ENCODE results near the gene KCNJ5. TPM values are rescaled to one million over a fixed set of nuclear protein-coding genes. Genes with fewer than 3 reads are reported as not detected.
A peak's percentile ranks its signal among the peaks of the same experiment; 100 is the strongest.

KCNJ5 gene
- not detected for total RNA-seq

DNA sequence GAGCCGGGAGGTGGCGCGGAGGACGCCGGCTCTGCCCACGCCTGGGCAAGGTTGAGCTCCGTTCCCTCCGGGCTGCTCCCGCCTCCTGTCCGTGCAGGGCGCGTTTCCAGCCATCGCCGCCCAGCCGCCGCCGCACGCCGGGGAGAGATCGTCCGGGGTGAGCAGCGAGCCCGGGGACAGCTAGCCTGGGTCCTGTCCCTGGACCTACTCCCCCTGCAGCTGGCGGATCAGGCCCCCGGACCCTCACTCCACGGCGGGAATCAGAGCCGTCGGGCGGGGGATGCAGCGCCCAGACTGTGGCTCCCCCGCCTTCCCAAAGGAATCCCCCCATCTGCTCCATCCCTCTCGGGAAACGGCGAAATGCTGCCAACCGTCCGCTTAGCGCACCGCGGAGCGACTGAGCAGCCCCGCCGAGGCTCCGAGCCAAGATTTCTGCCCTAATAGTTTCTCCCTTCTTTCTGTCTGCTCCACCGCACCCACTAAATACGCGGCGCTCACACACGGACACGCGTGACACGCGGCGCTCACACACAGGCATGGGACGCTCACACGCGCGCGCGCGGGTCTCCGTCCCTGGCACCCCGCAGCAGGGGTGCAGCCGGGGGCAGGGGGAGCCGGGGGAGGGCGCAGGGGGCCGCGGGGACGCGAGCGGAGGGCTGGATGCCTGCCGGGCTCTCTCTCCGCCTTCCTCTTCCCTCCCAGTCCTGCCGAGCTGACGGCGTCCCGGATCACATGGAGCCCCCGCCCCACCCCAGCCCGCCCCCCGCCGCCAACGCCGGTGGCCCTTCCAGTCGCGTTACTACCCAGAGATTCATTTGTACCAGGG is at the start of gene KCNJ5:
Gene KCNJ5 (plus strand): TSS at position 814 of the 826 bp plus-strand sequence. CDS start 19,918 bp downstream, outside the sequence.
- H3K36me3 Mint-ChIP-seq (ENCODE audit: low read depth), result no peaks in the 10 kb centered on the region
- ChIA-PET CTCF (interaction anchor here (7.7 kb wide), 1 partner anchor 66 kb away, joined by 164 read pairs; no protein-coding TSS in a partner anchor), POLR2A (no interaction called here)
- no peak for DNase-seq
- peaks cover 66% of the 10 kb centered on the region for H3K27me3 Mint-ChIP-seq
- H3K4me3 Mint-ChIP-seq, result peak within 1 kb of the TSS; percentile 36
- H3K4me1 Mint-ChIP-seq, result peaks cover 17% of the 10 kb centered on the region
- H3K9me3 Mint-ChIP-seq, result no peaks in the 10 kb centered on the region
- no peak within 1 kb of the TSS for H3K27ac Mint-ChIP-seq

DNA sequence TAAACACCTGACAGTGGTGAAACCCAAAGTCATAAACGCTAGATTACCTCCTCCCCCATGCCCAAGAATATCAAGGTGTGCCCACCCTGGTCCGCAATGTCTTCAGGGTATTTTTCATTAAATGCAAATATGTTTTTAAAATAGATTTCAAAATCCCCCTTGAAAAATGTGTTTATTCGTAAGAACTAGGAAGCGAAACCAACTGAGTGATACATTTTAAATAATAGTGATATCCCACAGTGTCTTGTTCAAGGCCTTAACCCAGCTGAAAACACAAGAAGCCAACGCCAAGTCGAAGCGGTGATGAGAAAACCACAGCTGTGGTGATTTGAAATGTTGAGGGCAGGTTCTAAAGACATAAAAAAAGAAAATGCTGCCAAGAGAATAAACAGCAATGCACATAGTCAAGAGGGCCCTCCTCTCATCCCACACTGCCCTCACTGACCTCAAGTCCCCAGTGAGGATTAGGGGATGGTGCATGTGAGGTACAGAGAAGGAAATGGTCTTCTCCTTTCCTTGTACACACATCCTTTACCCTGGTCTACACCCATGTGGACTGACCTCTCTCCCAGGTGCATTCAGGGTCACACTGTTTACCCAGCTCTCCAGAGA is 49.6 kb upstream of the KCNJ5 start:
- POLR2A ChIA-PET, result no interaction called here

DNA sequence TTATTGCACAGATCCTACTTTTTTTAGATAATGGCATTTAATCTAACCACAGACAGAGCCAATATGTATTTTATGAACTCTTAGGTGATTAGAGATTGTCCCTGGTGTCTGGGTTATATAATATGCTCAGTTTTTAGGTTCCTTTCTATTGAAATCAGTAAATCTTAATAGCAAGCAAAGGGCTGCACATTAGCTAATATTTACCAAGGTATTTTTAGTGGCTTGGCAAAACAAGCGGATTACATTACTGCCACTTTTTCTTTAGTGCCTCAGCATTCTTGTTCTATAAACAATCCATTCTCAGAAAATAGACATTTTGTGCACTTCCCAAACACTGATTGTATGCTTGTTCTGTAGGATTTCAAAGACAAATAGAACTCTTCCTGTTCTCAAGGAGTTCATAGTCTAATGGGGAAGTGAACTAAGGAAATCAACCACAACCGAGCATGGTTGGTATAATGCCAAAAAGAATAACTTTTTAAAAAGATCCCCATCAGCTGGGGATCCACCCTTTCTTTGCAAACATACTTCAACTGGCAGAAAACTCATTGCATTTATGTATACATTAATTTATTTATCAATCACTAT is 47.9 kb upstream of the KCNJ5 start:
- H3K36me3 Mint-ChIP-seq (ENCODE audit: low read depth), result peaks cover 9% of the 10 kb centered on the region
- no peaks in the 10 kb centered on the region for H3K27me3 Mint-ChIP-seq
- H3K4me1 Mint-ChIP-seq, result peaks cover 46% of the 10 kb centered on the region
- POLR2A ChIA-PET, result interaction anchor here (0.6 to 2.8 kb wide), 2 partner anchors 12 to 406 kb away, joined by 3 to 8 read pairs; no protein-coding TSS in a partner anchor
- DNase-seq, result no peak
- H3K27ac Mint-ChIP-seq, result no peak overlapping the region
- H3K9me3 Mint-ChIP-seq, result no peaks in the 10 kb centered on the region
- CTCF ChIA-PET, result interaction anchor here (2.6 kb wide), 1 partner anchor 671 kb away, joined by 10 read pairs; no protein-coding TSS in a partner anchor
- H3K4me3 Mint-ChIP-seq, result no peak overlapping the region

More for the DNA sequence above, 49.6 kb upstream of the KCNJ5 start:
- no peak overlapping the region for H3K27ac Mint-ChIP-seq
- no peaks in the 10 kb centered on the region for H3K9me3 Mint-ChIP-seq
- H3K4me3 Mint-ChIP-seq, result no peak overlapping the region
- no peak for DNase-seq
- peaks cover 5% of the 10 kb centered on the region for H3K36me3 Mint-ChIP-seq (ENCODE audit: low read depth)
- CTCF ChIA-PET, result interaction anchor here (0.7 kb wide), 1 partner anchor 10 kb away, joined by 4 read pairs; no protein-coding TSS in a partner anchor
- no peaks in the 10 kb centered on the region for H3K27me3 Mint-ChIP-seq
- peaks cover 58% of the 10 kb centered on the region for H3K4me1 Mint-ChIP-seq

DNA sequence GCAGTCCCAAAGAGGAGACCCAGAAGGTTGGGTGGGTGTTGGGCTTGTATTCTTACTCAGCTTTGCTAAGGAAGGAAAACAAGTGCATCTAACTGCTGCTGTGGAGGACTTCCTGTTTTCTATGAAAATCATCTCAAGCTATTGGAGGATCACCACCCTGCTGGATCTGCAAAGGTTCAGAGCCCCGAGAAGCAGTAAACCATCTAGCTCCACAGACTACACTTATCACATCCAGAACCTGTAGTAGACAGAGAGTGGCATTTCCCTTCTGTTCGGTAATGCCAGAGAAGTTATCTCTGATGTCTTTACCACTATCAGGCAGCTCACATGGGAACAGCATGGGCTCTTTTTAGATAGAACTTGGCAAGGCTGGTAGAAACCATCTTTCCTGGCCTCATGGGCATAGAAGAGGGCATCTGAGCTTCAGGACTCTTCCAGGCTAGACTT is 45.8 kb upstream of the KCNJ5 start:
- H3K4me1 Mint-ChIP-seq, result peaks cover 39% of the 10 kb centered on the region
- CTCF ChIA-PET, result interaction anchor here (0.9 to 6.7 kb wide), 12 partner anchors 10 to 688 kb away, joined by 3 to 51 read pairs (median 4); no protein-coding TSS in a partner anchor
- H3K9me3 Mint-ChIP-seq, result no peaks in the 10 kb centered on the region
- DNase-seq, result no peak
- POLR2A ChIA-PET, result interaction anchor here (0.6 to 2.8 kb wide), 6 partner anchors 14 to 806 kb away, joined by 3 to 8 read pairs (median 3); partner anchors contain the start of gene FLI1
- no peaks in the 10 kb centered on the region for H3K27me3 Mint-ChIP-seq
- peak overlapping the region; percentile 73 for H3K27ac Mint-ChIP-seq
- no peak overlapping the region for H3K4me3 Mint-ChIP-seq
- H3K36me3 Mint-ChIP-seq (ENCODE audit: low read depth), result peaks cover 3% of the 10 kb centered on the region

DNA sequence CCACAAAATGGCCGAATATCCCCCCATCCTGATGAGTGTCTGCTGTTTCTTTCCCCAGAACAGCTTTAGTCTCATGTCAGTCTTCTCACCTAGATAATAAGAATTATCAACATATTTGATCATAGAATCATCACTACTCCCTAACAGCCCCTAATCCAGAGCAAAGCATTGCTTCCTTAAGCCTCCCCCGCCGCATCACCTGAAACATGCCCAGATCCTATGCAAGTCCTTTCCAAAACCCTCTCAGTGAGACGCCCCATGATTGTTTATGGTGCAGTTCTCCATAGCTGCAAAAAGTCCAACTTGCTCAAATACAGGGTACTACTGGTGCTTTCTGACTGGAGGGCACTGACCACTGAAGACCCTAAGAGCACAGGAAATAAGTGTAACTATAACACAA is 44.2 kb upstream of the KCNJ5 start:
- no peak for DNase-seq
- H3K36me3 Mint-ChIP-seq (ENCODE audit: low read depth), result peaks cover 3% of the 10 kb centered on the region
- no peaks in the 10 kb centered on the region for H3K27me3 Mint-ChIP-seq
- no peaks in the 10 kb centered on the region for H3K9me3 Mint-ChIP-seq
- CTCF ChIA-PET, result interaction anchor here (1.7 to 6.7 kb wide), 4 partner anchors 16 to 689 kb away, joined by 5 to 51 read pairs (median 8); no protein-coding TSS in a partner anchor
- no peak overlapping the region for H3K27ac Mint-ChIP-seq
- POLR2A ChIA-PET, result no interaction called here
- H3K4me3 Mint-ChIP-seq, result no peak overlapping the region
- H3K4me1 Mint-ChIP-seq, result peaks cover 32% of the 10 kb centered on the region

DNA sequence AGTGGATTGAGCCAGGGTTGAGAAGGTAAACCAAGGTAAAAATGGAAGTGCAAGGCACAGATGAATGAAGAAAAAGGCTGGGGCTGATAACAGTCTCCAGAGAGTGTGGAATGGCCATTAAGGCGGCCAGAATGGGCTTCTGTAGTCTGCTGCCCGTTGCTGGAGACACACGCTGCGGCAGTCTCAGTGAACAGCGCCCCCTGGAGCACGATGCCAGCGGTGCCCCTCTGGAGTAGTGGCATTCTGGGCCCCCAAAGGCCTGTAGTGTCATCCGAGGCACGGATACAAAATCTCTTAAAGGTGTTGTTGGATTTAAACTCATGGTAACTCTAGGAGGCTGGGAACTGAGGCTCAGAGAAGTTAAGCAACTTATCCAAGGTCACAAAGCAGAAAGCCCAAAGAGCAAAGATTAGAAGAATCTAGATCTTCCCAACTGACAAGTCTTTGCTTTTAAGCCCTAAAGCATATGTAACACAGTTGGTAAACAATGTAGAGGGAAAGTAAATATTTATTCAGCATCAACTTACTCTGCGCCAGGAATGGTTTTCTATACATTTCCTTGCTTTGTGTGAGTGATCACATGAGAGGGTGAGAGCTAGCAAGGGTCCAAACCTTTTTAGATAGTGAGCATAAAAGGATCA is 42.2 kb upstream of the KCNJ5 start:
- no peak overlapping the region for H3K4me3 Mint-ChIP-seq
- peaks cover 28% of the 10 kb centered on the region for H3K4me1 Mint-ChIP-seq
- ChIA-PET POLR2A (no interaction called here), CTCF (interaction anchor here (0.7 to 6.7 kb wide), 16 partner anchors 10 to 960 kb away, joined by 3 to 51 read pairs (median 4); no protein-coding TSS in a partner anchor)
- DNase-seq, result peak; percentile 69
- H3K36me3 Mint-ChIP-seq (ENCODE audit: low read depth), result peaks cover 3% of the 10 kb centered on the region
- no peaks in the 10 kb centered on the region for H3K9me3 Mint-ChIP-seq
- H3K27ac Mint-ChIP-seq, result no peak overlapping the region
- H3K27me3 Mint-ChIP-seq, result no peaks in the 10 kb centered on the region

DNA sequence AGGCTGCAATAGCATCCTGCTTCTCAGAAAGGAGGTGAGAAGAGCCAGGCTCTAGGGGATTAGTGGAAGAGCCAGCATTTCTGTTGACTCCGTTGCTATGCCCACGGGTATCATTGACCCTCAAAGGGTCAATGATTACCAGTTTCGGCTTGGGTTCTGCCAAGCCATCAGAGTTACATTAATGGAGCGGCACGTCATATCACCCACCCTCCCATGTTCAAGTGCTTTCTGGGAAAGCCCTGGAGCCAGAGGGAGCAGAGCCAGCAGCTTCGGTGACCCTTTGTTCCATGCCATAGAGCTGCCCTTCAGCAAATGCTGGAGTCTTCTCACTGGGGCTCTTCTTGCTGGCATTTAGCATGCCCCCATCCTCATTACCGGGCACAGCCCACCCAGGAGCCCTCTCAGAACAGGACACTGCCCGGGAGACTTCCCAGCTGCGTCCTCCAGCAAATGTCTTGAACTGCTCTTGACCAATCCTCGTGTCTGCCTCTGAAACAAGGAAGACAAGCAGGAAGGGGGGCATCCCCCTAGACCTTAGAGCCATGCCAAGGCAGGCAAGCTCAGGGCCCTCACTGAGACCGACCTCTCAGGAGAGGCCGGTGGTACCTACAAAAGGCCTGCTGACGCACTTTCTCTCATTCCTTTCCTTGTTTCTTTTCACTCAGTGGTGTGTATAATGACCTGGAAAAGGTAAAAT is 38.7 kb upstream of the KCNJ5 start:
- Mint-ChIP-seq H3K27me3 (peaks cover 2% of the 10 kb centered on the region), H3K9me3 (no peaks in the 10 kb centered on the region), H3K4me1 (peaks cover 7% of the 10 kb centered on the region), H3K4me3 (no peak overlapping the region), H3K36me3 (ENCODE audit: low read depth) (no peaks in the 10 kb centered on the region), H3K27ac (no peak overlapping the region)
- CTCF ChIA-PET, result interaction anchor here (1.2 kb wide), 1 partner anchor 681 kb away, joined by 4 read pairs; no protein-coding TSS in a partner anchor
- DNase-seq, result no peak
- POLR2A ChIA-PET, result no interaction called here

DNA sequence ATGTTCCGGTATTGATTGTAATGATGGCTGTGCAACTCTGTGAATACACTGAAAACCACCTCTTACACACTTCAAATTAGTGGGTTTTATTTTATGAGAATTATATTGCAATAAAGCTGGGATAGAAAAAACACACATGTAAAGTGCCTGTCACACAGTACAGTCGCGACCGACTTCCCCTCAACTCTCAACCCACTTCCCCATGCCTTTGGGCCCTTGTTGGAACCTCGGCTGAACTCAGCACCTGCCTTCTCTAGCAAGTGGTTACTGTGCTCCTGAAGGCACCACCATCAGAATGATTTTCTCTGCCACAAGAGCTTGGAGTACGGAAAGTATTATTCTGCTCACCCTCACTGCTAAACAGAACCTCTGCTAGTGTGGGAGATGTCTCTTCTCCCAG is 37.6 kb upstream of the KCNJ5 start:
- no peak for DNase-seq
- Mint-ChIP-seq H3K9me3 (no peaks in the 10 kb centered on the region), H3K27me3 (peaks cover 4% of the 10 kb centered on the region), H3K27ac (no peak overlapping the region), H3K4me1 (peaks cover 5% of the 10 kb centered on the region), H3K36me3 (ENCODE audit: low read depth) (no peaks in the 10 kb centered on the region), H3K4me3 (no peak overlapping the region)
- ChIA-PET POLR2A (no interaction called here), CTCF (interaction anchor here (1.2 to 2.2 kb wide), 2 partner anchors 22 to 682 kb away, joined by 4 to 7 read pairs; no protein-coding TSS in a partner anchor)

DNA sequence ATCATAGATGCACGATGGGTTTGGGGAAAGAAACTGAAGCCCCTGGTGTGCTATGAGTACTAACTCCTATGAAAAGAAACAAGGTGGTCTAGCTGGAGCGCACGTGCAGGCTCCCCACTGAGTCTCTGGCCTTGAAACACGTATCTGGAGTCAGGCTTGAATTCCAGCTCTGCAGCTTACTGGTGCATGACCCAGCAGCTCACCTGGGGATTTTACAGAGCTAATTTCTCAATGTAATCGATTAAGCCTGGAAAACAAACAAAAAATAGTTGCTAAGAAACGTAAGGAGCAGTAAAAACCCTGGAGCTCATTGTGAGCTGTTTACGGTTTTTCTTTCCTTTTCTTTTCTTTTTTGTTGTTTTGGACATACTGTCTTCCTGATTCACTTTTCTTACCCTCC is 36.3 kb upstream of the KCNJ5 start:
- Mint-ChIP-seq H3K27ac (no peak overlapping the region), H3K36me3 (ENCODE audit: low read depth) (no peaks in the 10 kb centered on the region), H3K27me3 (peaks cover 4% of the 10 kb centered on the region), H3K4me3 (no peak overlapping the region), H3K4me1 (peaks cover 4% of the 10 kb centered on the region), H3K9me3 (no peaks in the 10 kb centered on the region)
- no peak for DNase-seq
- POLR2A ChIA-PET, result no interaction called here
- CTCF ChIA-PET, result interaction anchor here (0.6 to 2.8 kb wide), 5 partner anchors 9 to 682 kb away, joined by 3 to 10 read pairs (median 7); no protein-coding TSS in a partner anchor

DNA sequence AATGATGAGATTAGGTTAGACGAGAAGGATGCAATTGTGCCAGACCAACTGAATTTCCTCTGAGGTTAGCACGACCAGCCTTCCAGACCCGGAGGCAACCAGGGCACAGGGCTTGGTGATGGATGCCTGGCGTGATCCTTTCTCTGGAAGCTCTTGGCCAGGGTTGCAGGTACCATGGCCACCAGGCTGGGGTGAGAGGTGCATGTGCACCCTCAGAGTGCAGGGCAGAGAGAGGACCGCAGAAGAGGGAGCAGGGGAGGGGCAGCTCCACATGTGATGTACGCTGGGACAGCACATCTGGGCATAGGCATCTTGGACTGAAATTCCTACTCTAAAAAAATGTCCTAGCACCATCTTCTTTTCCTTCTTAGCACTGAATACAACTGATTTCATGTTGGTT is 34.9 kb upstream of the KCNJ5 start:
- no peak overlapping the region for H3K4me3 Mint-ChIP-seq
- DNase-seq, result no peak
- H3K9me3 Mint-ChIP-seq, result no peaks in the 10 kb centered on the region
- no peaks in the 10 kb centered on the region for H3K36me3 Mint-ChIP-seq (ENCODE audit: low read depth)
- POLR2A ChIA-PET, result no interaction called here
- H3K4me1 Mint-ChIP-seq, result peaks cover 8% of the 10 kb centered on the region
- H3K27me3 Mint-ChIP-seq, result peaks cover 4% of the 10 kb centered on the region
- no peak overlapping the region for H3K27ac Mint-ChIP-seq
- CTCF ChIA-PET, result interaction anchor here (1.4 to 2.8 kb wide), 2 partner anchors 11 to 224 kb away, joined by 4 to 10 read pairs; no protein-coding TSS in a partner anchor

DNA sequence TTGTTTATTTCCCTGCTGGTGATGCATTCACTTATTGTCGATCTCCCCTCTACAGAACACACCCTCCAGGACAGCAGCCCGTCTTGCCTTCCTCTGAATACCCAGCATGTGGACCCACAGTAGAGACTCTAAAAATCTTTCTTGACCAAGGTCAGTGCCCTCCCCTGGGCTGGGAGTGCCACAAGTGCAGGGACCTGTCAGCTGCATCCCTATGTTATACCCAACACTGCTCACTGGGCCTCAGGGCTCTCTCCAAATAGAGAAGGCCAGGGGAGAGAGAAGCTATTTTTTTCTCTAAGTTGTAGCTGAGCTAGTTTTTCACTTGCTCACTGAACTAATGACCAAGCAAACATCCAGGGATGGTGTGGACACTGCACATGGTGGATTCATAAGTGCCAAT is 33.8 kb upstream of the KCNJ5 start:
- ChIA-PET CTCF (interaction anchor here (1.0 to 4.3 kb wide), 4 partner anchors 49 to 828 kb away, joined by 3 to 18 read pairs (median 4); no protein-coding TSS in a partner anchor), POLR2A (no interaction called here)
- Mint-ChIP-seq H3K4me3 (no peak overlapping the region), H3K27ac (no peak overlapping the region), H3K27me3 (peaks cover 7% of the 10 kb centered on the region), H3K36me3 (ENCODE audit: low read depth) (no peaks in the 10 kb centered on the region), H3K9me3 (no peaks in the 10 kb centered on the region), H3K4me1 (peaks cover 8% of the 10 kb centered on the region)
- no peak for DNase-seq

Measured in activated CD4-positive, alpha-beta memory T cell treated with anti-CD3 and anti-CD28 coated beads, Interleukin-2, amount 10 ng/mL, durations not matched to agents 7 days and 5 days (primary cell).